HepG2 (cell line): ENCODE results near the gene DCTN3. TPM values are rescaled to one million over a fixed set of nuclear protein-coding genes. Genes with fewer than 3 reads are reported as not detected.

Experiments used
- AHDC1 ChIP-seq: sonication (generic); formaldehyde crosslinking; IDR thresholded peaks from 2 replicates; pipeline ENCODE4 v1.5.1; 2020; ENCODE audit warnings: mild to moderate bottlenecking, missing genetic modification reagents, borderline replicate concordance
- DR1 ChIP-seq: sonication (generic); formaldehyde crosslinking; IDR thresholded peaks from 2 replicates; pipeline ENCODE4 v1.8.0; 2021; ENCODE audit warnings: mild to moderate bottlenecking, missing genetic modification reagents, inconsistent platforms
- EZH2 ChIP-seq: conservative IDR thresholded peaks from 2 replicates; pipeline ENCODE4 v1.6.1; 2012; ENCODE audit warnings: mild to moderate bottlenecking, low read depth, low read length, moderate library complexity
- FOXK2 ChIP-seq: fragments of 450-650 bp; IDR thresholded peaks from 2 replicates; pipeline ENCODE4 v1.6.1; 2016
- HOXA5 ChIP-seq: sonication (generic); formaldehyde crosslinking; IDR thresholded peaks from 2 replicates; pipeline ENCODE4 v1.4.0; 2020; ENCODE audit warnings: missing genetic modification reagents
- MAFF ChIP-seq: IDR thresholded peaks from 2 replicates; pipeline ENCODE4 v1.6.1; 2011; ENCODE audit warnings: low read depth, low read length, improper control_type of control experiment
- NFRKB ChIP-seq: fragments of 450-650 bp; IDR thresholded peaks from 2 replicates; pipeline ENCODE4 v1.6.1; 2017
- POLR2AphosphoS5 ChIP-seq: IDR thresholded peaks from 2 replicates; pipeline ENCODE4 v1.6.1; 2012; ENCODE audit warnings: low read depth, low read length
- RNF2 ChIP-seq: fragments of 450-650 bp; conservative IDR thresholded peaks from 2 replicates; pipeline ENCODE4 v1.6.1; 2016; ENCODE audit warnings: low read depth
- SKI ChIP-seq: fragments of 450-650 bp; IDR thresholded peaks from one replicate; pipeline ENCODE4 v1.6.1; 2018; ENCODE audit warnings: mild to moderate bottlenecking; ENCODE audit not compliant: partially characterized antibody
- SOX13 ChIP-seq, 3 experiments: fragments of 450-650 bp in 1 of 3; sonication (generic) in 1 of 3; formaldehyde crosslinking in 1 of 3; IDR thresholded peaks in 2 of 3; conservative IDR thresholded peaks in 1 of 3; 2 replicates each; pipeline versions ENCODE4 v1.5.0 to v1.6.1; 2016 to 2020; ENCODE audit warnings: antibody characterized with exemption in 1 of 3, mild to moderate bottlenecking in 1 of 3, missing compliant biosample characterization in 1 of 3, missing genetic modification reagents in 1 of 3, moderate library complexity in 1 of 3
- ZMYM3 ChIP-seq: sonication (generic); formaldehyde crosslinking; IDR thresholded peaks from 2 replicates; pipeline ENCODE4 v1.5.1; 2020; ENCODE audit warnings: mild to moderate bottlenecking, missing genetic modification reagents
- ZNF343 ChIP-seq: sonication (generic); formaldehyde crosslinking; IDR thresholded peaks from 2 replicates; pipeline ENCODE4 v1.4.0; 2020; ENCODE audit warnings: mild to moderate bottlenecking, missing genetic modification reagents
- ZNF614 ChIP-seq: IDR thresholded peaks from 2 replicates; pipeline ENCODE4 v1.6.1; 2018; ENCODE audit warnings: missing biosample characterization, missing genetic modification reagents, inconsistent platforms, borderline replicate concordance
- ZNF737 ChIP-seq: sonication (generic); formaldehyde crosslinking; IDR thresholded peaks from 2 replicates; pipeline ENCODE4 v1.5.0; 2020; ENCODE audit warnings: missing genetic modification reagents, mild to moderate bottlenecking, borderline replicate concordance
- ZNF740 ChIP-seq: sonication (generic); formaldehyde crosslinking; IDR thresholded peaks from 2 replicates; pipeline ENCODE4 v1.4.0; 2020; ENCODE audit warnings: missing genetic modification reagents
- ZNF788 ChIP-seq: sonication (generic); formaldehyde crosslinking; IDR thresholded peaks from 2 replicates; pipeline ENCODE4 v1.5.0; 2020; ENCODE audit warnings: mild to moderate bottlenecking, missing genetic modification reagents, borderline replicate concordance
- polyA plus RNA-seq, 8 experiments: library from polyadenylated mRNA; depleted of rRNA in 3 of 8; stranded (reverse) in 7 of 8; unstranded in 1 of 8; fragments of >200 nt; fragmentation: Illumina TruSeq in 4 of 8; extraction: Trizol in 4 of 8; gene quantifications; 2 replicates each; pipeline versions ENCODE4 v1.2.1 to v1.2.3, GENCODE V29; 2011 to 2016; ENCODE audit warnings: low read depth in 4 of 8, missing spikeins in 1 of 8, mixed read lengths in 1 of 8; ENCODE audit not compliant: insufficient read depth in 1 of 8
- total RNA-seq, 5 experiments: library from RNA; depleted of rRNA; stranded (reverse); fragments of >200 nt; fragmentation: Illumina TruSeq; extraction: Trizol; gene quantifications; 2 replicates each; pipeline ENCODE4 v1.2.3, GENCODE V29; 2016; ENCODE audit warnings: low read depth in 1 of 5
- TF ChIP-seq, protein P1 (sequence below): sonication (generic); formaldehyde crosslinking; IDR thresholded peaks from 2 replicates; pipeline ENCODE4 v1.4.0; 2020; ENCODE audit warnings: missing genetic modification reagents
- TF ChIP-seq, protein P2 (sequence below): IDR thresholded peaks from 2 replicates; pipeline ENCODE4 v1.6.1; 2016

The DCTN3 gene
- total and polyA plus RNA-seq, 2 of the 13 experiments (the other 11 are each of a cell fraction or from before 2014, with no cell fraction given) = 27.4 to 34.5 TPM

DNA sequence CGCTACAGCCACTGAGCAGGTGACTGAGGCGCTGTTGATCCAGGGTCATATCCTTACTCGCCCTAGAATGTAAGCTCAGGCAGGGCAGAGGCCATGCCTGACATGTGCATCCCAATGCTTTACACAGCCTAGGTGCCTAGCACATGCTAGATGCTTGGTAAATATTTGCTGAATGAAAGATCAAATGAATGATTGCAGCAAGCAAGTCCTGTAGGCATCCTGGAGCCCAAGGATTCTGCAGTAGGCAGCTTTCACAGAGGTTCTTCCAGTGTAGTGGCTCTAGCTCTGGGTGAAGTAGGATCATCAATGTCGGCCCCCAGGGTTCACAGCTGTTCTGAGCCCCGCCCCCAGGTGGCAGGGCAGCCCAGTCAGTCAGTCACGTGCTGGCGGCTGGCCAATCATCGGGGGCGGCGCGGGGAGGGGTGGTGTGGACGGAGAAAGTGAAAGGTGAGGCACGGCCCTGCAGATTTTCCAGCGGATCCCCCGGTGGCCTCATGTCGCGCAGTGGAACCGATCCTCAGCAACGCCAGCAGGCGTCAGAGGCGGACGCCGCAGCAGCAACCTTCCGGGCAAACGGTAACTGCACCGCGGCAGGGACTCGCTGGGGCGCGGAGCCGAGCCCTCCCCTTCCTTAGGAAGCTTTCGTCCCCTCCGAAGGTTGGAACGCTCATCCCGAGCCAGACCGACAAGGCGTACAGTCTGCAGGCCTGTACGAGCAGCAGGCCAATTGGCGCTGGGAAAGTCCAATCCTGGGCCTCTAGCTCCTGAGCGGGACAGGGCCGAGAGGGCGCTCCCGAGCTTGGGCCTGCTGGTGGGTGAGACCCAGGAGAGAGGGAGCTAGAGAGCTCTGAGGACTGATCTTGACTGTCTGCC lies 26.2 kb upstream of the DCTN3 start, which contains the start of gene GALT (continued):
- TF ChIP-seq, protein P1, sequence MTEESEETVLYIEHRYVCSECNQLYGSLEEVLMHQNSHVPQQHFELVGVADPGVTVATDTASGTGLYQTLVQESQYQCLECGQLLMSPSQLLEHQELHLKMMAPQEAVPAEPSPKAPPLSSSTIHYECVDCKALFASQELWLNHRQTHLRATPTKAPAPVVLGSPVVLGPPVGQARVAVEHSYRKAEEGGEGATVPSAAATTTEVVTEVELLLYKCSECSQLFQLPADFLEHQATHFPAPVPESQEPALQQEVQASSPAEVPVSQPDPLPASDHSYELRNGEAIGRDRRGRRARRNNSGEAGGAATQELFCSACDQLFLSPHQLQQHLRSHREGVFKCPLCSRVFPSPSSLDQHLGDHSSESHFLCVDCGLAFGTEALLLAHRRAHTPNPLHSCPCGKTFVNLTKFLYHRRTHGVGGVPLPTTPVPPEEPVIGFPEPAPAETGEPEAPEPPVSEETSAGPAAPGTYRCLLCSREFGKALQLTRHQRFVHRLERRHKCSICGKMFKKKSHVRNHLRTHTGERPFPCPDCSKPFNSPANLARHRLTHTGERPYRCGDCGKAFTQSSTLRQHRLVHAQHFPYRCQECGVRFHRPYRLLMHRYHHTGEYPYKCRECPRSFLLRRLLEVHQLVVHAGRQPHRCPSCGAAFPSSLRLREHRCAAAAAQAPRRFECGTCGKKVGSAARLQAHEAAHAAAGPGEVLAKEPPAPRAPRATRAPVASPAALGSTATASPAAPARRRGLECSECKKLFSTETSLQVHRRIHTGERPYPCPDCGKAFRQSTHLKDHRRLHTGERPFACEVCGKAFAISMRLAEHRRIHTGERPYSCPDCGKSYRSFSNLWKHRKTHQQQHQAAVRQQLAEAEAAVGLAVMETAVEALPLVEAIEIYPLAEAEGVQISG = peak; percentile 54
- TF ChIP-seq ZNF740 (CRISPR knock-in tag) (no peak), HOXA5 (CRISPR knock-in tag) (no peak), ZNF737 (CRISPR knock-in tag) (peak; percentile 54; the same call in 1 of the 2 replicates), NFRKB (no peak), FOXK2 (peak; percentile 44; the same call in 1 of the 2 replicates), SKI (peak; percentile 19), ZNF343 (CRISPR knock-in tag) (0 out of 2 replicates have a peak, but pooled peaks have one; percentile 29), EZH2 (no peak), POLR2AphosphoS5 (peak; percentile 86), MAFF (no peak), SOX13 (IDR thresholded peaks at IDR 0.05) (no peak), SOX13 (CRISPR knock-in tag; conservative IDR thresholded peaks at IDR 0.05 in 1 of 2, IDR thresholded peaks at IDR 0.05 in 1 of 2) (peak in 1 of 2 experiments; percentile 43; a peak in 1 of 4 replicates), AHDC1 (CRISPR knock-in tag) (peak; percentile 56; the same call in 1 of the 2 replicates), ZNF614 (CRISPR knock-in tag) (peak; percentile 82; the same call in 1 of the 2 replicates), DR1 (CRISPR knock-in tag) (peak; percentile 37; the same call in 1 of the 2 replicates), RNF2 (no peak), ZNF788 (CRISPR knock-in tag) (no peak; the same call in 1 of the 2 replicates), ZMYM3 (CRISPR knock-in tag) (peak; percentile 40; the same call in 1 of the 2 replicates)
- TF ChIP-seq, protein P2, sequence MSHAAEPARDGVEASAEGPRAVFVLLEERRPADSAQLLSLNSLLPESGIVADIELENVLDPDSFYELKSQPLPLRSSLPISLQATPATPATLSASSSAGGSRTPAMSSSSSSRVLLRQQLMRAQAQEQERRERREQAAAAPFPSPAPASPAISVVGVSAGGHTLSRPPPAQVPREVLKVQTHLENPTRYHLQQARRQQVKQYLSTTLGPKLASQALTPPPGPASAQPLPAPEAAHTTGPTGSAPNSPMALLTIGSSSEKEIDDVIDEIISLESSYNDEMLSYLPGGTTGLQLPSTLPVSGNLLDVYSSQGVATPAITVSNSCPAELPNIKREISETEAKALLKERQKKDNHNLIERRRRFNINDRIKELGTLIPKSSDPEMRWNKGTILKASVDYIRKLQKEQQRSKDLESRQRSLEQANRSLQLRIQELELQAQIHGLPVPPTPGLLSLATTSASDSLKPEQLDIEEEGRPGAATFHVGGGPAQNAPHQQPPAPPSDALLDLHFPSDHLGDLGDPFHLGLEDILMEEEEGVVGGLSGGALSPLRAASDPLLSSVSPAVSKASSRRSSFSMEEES (CRISPR knock-in tag) = peak; percentile 80
